Medulla oblongata (tissue), 1 donor: Measurements from ENCODE around the gene CTSO.
"Not testable (repeated sequence)": the region's sequence is repeated elsewhere in the genome, so short reads cannot be mapped to it uniquely, and the experiment has no call there.

Experiments used
- DNase-seq: peaks from one replicate; pipeline ENCODE4 v3.0.0-alpha.2; 2015; ENCODE audit errors: extremely low spot score

Gene CTSO

DNA sequence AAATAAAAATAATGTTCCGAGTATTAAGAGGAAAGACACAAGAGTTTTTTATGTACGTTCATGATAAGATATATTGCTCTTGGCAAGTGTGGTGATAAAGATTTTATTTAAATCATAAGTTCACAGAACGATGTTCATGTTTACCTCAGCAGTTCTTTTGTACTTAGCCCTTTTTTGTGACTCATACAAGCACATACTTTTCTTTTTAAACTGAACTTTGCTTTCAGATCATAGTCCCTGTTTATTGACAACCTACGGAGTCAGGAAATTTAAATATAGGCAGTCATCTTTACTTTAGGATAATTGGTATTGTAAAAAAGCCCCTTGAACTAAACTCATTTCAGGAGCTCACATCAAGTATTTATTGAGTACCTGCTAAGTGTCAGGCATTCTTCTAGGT, 1.3 kb upstream of the CTSO start:
- DNase-seq = no peak

DNA sequence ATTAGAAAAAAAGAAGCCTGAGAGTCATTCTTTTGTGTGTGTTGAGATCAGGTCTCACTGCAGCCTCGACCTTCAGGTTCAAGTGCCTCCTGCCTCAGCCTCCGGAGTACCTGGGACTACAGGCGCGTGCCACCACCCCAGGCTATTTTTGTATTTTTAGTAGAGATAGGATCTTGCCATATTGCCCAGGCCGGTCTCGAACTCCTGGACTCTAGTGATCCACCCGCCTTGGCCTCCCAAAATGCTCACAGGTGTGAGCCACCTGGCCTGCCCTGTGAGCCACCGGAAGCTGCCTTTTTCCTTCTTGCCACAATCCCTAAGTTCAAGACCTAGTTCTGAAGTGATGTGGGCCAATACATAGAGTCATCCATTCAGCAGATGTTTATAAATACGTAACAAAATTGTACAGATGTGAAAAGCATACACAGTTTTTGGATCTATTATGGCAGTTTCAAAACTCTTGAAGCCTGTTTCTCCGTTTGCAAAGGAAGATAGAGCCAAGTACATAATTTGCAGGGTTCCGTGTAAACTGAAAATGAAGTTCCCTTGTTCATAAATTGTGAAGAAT, 536 bp upstream of the CTSO start:
- DNase-seq = no peak

DNA sequence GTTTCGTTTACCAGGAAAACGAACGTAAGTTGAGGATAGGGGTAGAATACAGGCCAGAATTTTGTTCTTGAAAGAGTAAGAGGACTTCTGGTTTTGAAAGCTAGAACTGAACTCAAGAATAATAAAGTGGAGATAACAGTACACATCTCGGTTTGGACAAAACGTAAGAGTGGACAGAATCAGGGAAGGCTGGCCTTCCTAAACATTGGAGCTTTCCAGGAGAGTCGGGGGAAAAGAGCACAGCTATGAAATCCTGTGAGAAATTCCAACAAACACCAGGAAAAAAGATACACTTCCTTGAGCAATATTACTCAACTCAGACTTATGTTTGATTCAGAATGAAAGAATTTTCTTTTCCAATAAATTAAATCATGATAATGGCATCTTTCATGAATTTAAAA, 1.2 kb downstream of the CTSO start:
- peak; percentile 24 for DNase-seq

DNA sequence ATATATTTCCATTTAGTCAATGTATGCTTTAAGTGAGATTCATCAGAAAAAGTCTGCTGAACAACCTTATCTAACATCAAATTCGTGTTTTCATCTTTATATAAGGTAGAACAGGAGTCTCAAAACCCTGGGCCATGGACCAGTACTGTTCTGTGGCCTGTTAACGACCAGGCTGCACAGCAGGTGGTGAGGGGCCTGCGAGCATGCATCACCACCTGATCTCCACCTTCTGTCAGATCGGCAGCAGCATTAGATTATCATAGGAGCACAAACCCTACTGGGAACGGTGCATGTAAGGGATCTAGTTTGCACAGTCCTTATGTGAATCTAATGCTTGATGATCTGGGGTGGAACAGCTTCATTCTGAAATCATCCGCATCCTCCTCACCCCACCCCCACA, 3.2 kb downstream of the CTSO start:
- DNase-seq = no peak

DNA sequence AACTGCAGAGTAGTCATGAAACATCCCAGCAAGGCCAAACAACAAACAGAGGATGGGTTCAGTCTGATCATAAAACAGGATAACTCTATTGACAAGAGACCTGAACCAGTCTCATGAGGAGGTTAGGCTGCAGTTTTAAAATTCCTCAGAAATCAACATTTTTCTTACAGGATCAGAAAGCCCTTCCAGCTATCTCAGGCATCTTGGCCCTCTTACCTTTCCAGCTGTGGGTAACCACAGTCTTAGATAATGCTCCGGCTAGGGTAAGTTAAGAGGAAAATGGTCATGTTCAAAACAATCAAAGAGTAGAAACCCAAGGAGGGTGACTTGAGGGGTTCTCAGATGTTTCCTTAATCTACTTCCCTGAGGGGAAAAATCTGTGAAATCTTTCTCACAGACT, 5.1 kb downstream of the CTSO start:
- DNase-seq = no peak

DNA sequence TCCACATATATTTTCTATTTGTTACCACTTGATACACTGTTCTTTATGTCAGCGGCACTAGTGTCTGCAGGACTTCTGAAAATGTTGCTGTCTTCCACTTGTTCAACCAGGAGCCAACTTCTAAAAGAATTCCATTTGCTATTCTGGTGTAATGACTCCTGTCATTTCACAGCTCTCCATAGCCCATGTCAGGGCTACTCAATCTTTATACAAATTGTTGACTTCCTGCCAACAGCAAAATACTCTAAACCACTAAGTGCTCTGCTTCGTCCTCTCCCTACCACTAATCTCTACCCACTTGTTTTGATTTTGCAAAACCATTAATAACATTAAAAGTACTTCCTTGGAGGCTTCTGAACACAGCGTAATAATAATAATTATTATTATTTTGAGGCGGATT, 7.2 kb downstream of the CTSO start:
- no peak for DNase-seq

DNA sequence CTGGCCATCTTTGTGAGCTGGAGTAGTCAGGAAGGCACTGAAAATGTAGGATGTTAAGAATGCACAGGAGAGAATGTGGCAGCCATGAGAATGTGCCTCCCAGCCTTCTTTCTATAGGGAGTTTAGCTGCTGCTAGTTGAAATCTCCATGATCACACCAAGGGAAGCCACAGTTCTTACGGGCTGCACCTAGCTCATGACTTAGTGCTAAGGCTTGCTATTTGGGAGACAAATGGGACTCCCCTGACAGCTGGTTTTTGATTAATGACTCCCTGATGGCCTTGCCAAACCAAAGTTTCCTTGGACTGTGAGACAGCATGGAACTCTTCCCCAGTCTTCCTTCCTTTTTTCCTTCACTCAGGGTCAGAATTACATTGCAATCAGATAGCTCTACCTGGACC, 9.2 kb downstream of the CTSO start:
- DNase-seq = no peak

DNA sequence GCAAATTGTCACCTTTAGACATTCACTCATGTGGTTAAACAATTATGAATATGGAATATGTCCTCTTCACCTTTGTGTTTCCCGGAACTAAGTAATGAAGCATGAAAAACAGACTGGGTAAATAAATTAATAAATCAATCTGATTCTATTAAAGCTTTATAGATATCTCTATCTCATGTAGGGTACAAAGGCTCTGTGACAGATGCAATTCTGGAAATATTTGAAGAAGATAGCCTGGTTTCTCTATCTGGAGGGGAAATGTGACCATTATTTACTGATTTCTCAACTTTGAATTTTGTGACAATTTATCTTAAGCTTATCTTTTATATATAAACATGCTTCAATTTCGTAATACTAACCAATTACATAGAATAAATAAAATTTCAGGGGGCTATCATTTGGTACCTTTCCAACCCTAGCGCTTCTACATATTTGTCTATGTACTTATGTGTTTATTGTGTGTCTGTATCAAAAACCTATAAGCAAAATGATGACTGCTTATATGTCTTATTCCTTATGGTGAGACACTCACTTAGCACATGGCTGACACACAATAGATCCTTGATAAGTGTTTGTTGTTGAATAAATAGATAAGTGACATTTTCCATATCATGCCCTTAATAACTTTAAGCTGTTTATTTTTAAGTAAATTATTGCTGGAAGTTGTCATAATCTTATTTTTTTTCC, 9.9 kb downstream of the CTSO start:
- DNase-seq = no peak

DNA sequence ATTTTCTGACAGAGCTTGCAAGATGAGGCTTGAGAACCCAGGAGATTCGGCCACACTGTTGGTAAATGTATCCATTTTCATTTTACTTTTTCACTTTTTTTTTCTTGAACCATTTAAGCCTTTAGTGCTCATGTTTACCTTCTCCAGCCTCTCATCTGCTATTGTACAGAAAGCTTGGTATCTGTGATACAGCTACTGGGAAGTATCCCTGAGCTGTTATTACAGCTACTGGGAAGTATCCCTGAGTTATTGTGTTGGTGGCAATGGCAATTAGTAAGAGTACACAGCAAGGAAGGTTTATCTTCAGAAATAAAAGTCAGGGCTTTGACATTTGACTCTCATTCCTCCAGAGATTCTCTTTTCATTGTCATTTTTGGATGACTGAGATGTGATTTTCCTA, 11.8 kb downstream of the CTSO start:
- no peak for DNase-seq

DNA sequence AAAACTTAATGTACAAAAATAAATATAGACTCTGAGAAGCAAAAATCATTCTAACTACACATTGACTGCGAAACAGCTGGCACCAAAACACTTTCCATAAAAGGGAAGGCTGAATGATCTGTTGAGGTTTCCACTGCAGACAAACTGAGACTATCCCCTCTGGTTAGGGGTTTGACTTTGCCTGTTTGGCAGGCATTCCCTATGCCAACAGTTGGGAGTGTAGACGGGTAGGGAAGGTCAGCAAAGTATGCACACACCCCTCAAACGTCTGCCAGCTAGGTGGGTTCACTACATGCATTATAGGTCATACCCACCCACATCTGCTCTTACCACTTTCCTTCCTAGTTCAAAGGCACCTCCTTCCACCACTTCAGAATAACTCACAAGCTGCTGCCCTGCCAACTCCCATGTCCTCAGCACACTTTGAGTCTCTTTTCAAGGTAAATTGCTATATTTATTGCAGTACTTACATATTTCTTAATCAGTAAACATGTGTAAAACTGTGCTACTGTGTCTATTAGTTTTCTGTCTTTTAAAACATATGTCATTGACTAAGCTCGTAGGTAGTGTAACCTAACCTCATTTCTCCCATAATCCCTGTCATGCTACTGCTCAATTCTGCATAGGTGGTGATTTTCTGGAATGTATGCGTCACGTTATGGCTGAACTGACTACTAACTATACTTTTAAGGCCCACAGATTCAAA, 12.4 kb downstream of the CTSO start:
- no peak for DNase-seq

DNA sequence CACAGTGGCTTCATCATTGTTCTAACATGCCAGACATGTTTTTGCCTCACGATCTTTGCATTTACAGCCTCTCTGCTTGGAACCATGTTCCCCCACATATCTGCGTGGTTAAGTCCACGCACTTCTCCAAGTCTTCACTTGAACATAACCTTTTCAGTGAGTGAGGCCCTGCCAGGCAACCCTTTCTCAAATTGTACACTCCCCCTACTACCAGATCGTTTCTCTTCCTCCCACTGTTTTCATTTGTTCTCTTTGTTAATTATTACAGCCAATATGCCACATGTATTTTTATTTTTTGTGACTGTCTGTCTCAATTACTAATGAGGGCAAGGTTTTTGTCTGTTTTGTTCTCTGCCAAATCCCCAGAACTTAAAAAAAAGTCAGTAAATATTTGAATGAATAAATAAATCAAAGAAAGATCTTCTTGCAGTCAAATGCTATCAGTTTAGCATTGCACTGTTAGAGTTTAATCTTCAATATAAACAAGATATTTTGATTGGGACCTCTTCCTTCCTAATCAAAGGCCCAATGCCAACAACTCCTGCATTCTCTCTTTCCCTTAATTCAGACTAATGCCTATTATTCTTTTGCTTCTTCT, 18.2 kb downstream of the CTSO start:
- no peak for DNase-seq

DNA sequence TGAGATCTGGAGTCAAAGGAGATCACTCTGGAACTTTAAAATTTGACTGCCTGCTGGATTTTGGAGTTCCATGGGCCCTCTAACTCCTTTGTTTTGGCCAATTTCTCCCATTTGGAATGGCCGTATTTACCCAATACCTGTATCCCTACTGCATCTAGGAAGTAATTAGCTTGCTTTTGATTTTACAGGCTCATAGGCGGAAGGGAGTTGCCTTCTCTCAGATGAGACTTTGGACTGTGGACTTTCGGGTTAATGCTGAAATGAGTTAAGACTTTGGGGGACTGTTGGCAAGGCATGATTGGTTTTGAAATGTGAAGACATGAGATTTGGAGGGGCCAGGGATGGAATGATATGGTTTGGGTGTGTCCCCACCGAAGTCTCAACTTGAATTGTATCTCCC, 19.0 kb downstream of the CTSO start:
- DNase-seq = not testable (repeated sequence)

DNA sequence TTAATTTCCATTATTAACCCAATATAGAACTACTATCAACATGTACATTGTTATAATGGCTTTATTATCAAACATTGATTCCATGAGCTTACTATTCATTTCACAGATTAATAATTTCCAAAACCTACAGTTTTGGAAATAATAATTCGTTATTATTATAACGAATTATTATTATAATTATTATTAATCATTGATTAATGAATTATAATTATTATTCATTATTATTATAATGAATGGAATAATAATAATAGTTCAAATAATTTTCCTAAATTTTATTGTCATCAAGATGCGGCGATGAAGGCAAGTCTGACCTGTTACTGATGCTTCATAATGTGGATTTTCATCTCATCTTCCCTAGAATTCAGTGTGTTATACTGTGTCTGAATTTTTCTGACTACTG, 22.0 kb downstream of the CTSO start:
- DNase-seq = no peak

DNA sequence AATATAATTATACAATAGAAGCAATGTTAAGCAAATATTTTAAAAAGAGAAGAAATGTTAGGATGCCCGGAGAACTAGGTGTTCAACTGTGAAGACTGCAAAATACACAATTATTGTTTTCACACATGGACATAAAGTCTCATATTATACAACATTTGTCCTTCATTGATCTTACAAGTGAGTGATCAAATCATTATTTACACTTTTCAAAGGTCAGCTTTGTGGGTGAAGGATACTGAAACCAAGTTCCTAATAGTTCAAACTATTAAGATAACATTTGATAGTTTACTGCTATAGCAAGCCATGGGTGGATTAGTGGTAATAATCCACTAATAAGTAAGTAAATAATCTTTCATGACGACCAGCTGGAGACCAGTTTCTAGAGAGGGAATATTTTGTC, 23.3 kb downstream of the CTSO start:
- no peak for DNase-seq

DNA sequence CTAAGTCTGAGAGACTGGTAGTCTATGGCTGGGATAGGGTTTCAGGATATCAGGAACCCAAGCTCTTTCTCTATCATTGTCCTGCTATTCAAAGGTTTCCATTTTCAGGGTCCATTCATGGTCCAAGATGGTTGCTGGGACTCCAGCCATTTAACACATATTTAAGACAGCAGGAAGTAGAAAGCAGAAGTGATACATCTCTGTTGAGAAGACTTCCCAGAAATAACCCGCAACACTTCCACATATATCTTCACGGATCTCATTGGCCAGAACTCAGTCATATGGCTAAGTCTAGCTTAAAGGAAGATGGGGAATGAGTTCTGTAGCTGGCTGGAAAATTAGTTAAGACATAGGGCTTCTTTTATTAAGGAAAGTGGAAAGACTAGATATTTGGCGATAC, 23.8 kb downstream of the CTSO start:
- no peak for DNase-seq

DNA sequence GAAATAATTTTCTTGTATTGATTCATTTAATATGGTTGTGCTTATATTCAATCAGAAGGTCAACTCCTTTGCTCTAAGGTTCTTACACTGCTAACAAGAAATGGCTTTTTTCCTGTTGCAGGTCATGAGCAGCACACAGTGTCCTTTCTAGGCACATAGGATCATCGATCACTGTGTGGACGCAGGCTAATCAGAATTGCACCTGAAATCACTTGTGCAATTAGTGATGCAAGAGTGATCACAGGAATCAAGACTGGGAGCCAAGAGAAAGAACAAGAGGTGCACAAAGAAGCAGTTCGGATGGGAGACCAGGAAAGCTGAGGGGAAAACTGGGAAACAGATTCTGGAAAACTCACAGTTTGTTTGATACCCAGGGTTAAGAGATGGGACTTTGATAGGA, 29.0 kb downstream of the CTSO start:
- DNase-seq = no peak

DNA sequence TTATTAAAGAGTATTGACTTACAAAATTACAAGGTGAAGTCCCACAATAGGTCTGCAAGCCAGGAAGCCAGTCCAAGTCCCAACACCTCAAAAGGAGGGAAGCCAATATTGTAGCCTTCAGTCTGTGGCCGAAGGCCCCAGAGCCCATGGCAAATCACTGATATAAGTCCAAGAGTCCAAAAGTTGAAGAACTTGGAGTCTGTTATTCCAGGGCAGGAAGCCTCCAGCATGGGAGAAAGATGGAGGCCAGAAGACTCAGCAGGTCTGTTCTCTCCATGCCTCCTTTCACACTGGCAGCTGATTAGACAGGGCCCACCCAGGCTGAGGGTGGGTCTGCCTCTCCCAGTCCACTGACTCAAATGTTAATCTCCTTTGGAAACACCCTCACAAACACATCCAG, 32.1 kb downstream of the CTSO start:
- no peak for DNase-seq

DNA sequence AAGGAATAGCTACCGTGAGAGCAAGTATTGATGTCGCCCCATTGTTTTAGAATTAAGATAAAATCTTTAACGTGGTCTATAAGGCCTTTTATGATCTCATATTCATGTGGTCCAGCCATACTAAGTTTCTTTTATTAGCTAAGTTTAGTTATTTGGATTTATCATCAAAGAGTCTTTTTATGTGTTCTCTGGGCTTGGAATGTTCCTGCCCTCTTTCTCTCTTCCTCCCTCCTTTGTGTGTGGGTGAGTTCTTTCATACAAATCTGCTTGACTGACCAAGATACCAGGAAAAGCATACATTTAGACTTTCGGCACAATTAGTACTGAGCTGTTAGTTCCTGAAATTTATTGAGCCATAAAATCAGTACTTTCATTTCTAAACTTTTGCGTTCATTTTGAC, 38.9 kb downstream of the CTSO start:
- DNase-seq = no peak

DNA sequence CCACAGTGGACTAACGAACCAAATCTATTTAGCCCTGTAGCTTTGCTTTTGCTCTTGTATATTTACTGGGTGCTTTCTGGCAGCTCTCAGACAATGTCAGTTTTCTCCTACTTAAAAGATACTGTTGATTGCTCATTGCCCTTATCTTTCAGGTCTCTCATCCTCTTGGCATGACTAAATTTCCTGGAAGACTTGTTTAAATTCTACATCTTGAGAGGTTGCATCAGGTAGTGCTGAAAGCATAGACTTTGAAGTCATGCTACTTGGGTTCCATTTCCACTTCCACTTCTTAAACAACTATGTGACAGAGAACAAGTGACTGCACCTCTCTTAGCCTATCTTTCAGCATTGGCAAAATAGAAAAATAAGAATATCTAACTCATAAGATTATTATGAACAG, 41.8 kb downstream of the CTSO start:
- no peak for DNase-seq

DNA sequence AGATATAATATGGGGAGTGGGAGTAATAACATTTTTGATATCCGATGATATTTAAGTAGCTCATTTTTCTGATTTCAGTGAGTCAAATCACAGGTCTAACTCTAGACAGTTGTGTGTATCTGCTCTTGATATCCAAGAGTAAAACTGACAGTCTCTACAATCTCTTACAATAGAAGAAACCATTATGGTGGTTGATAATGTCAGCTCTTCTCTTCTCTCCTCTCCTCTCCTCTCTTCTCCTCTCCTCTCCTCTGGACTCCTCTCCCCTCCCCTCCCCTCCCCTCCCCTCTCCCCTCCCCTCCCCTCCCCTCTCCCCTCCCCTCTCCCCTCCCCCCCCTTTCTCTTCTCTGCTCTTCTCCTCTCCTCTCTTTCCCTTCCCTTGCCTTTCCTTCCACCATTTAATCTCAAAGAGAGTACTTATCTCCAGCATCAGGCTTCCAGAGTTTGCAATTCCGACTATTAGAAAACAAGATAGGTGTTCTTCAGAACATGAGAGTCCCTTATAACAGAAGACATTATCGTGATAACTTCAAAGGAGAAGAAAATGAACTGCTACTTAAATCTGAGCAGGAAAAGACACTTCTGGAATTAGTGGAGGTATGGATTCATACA, 43.9 kb downstream of the CTSO start:
- DNase-seq = no peak

DNA sequence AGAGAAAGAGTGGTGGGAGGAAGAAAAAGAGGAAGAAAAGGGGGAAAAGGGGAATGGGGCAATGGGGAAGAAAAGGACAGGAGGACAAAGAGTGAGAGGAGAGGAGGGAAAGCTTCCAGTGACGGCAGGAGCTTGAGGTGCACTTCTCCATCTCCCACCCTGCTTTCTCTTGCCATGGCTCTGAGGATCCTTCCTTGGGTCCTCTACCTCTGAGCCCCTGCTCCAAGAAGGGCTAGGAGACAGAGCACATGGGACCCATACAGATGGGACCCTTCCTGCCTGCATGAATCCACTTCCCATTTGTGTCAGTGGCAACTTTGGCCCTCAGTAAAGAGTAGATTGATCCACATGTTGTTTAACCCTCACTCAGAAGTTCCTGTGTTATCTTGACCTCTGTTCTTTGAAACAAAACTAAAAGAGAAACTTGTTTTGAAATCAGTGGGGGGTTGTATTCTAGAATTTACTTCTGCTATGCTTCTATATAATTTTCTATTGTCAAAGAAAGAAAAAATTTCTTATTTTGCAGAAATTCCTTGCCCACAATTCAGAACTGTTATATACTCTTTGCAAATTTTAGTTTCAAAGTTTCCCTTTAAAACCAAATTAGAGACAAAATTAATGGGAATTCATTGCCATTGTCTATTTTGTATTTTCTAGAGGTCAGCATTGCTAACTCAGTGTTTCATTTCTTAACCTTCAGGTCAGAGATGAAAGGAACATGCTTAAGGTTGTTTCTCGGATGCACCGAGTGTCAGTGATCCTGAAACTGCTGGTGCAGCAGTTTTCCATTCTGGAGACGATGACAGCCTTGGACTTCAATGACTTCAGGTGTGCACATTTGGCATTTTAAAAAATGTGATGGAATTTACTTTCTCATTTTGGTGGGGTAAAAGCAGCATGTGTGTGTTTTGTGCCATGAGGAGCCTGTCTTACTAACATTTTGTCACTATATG, 45.2 kb downstream of the CTSO start:
- DNase-seq = no peak

DNA sequence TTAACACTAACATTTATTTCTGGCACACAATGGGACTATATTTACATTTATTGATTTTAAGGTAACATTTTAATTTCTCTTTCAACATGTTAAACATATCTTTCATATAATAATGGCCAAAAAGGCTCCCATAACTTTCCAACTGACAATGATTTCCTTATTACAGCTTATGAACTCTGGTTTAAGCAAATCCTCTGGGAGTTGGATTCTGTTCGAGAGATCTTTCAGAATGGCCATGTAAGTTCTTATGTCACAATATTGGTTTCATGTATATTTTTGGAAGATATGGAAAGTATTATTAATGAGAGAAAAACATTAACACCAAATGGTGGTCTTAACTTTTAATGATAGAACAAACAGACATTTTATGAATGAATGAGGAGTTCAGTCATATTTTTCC, 46.1 kb downstream of the CTSO start:
- no peak for DNase-seq
